GM12875 (cell line): ENCODE results near the gene SLC13A5.
"Not testable (repeated sequence)": the region's sequence is repeated elsewhere in the genome, so short reads cannot be mapped to it uniquely, and the experiment has no call there.

Source experiments
- H3K4me3 ChIP-seq: one replicate; pipeline ENCODE4 v1.5.1; 2011; ENCODE audit warnings: low read depth, low read length, control low read depth
- CTCF ChIP-seq: IDR thresholded peaks from 2 replicates; pipeline ENCODE4 v1.5.1; 2011; ENCODE audit warnings: low read depth, mild to moderate bottlenecking, control low read depth, inconsistent platforms, low read length, moderate library complexity, borderline replicate concordance; ENCODE audit not compliant: insufficient read depth

SLC13A5 gene

DNA sequence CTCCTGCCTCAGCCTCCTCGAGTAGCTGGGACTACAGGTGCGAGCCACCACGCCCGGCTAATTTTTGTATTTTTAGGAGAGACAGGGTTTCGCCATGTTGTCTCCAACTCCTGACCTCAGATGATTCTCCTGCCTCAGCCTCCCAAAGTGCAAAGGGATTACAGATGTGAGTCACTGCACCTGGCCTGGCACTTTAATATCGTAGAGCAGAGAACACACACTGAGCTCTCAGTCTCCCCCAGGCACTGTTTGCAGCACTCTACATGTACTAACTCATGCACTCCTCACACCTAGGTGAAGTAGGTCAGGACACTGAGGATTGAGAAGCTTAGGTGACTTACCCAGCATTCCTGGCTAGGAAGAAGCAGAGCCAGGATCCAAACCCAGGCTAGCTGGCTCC lies 46.6 kb downstream of the SLC13A5 start:
- no peak overlapping the region for H3K4me3 ChIP-seq
- TF ChIP-seq CTCF, result no peak

DNA sequence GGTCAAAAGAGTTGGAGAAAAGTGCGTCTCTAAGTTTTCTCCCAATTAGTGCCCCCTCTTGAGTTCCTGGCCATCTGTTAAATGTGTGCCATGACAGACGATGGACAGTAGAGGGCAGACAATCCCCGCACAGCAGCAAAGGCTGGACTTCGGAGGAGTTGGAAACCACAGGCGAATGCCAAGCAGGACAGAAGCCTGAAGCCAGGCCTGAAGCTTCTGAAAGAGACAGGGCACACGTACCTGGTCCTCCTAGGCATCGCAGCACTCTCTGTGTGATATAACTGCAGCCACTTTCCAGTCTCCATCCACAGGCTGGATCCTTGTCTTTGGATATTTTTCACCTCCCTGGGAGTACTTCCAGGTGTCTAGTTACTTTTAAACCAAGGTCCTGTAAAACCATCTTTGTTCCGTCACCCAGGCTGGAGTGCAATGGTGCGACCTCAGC lies 47.1 kb downstream of the SLC13A5 start:
- H3K4me3 ChIP-seq, result no peak overlapping the region
- TF ChIP-seq CTCF, result peak; percentile 84

GRCh38 chr17:6663200-6663599 lies 50.0 kb downstream of the SLC13A5 start:
- H3K4me3 ChIP-seq, result not testable (repeated sequence)

DNA sequence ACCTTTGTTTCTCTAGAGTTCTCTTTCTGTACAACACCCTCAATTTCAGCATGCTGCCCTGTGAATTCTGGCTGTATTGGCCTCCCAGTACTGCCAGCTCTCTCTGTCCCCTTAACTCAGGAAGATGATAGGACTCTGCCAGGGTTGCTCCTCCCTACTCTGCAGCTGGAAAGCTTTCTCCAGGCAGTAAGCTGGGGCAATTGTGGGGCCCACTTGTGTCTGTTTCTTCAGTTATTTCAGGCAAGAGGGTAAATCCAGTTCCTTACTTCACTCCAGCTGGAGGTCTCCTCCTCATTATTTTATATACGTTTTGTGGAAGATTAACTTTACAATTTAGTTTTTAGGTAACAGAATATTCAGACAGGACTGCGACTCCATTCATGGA lies 51.7 kb downstream of the SLC13A5 start:
- no peak overlapping the region for H3K4me3 ChIP-seq
- TF ChIP-seq CTCF, result no peak

DNA sequence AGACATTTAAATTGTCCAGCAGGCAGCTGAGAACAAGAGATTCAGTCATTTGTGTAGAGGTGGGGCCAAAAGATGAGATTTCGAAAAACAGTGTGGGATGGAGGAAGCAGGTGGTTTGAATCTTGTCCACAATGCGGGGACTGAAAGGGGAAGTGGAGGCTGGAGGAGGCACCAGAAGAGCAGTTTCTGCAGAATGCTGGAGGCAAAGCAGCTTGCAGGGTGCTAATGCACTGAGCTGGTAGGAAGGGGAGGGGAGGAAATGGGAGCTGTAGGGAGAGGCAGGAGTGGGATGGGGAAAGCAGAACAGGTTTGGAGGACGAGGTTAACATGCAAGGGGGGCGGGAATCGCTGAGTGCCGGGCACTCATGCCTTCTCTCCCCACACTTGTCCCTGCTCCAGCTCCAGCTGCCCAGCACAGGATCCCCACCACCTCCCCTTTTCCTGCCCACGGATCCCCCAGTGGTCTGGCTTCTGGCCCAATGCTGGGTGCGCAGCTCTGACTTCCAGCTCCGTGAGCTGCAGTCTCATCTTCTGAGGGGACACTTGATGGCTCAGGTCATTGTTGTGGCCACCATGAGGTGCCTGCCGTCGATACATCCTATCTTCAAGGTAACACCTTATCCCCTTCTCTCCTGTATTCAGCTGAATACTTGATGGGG lies 52.2 kb downstream of the SLC13A5 start:
- TF ChIP-seq CTCF, result no peak
- peak overlapping the region; percentile 41 for H3K4me3 ChIP-seq

GRCh38 chr17:6660101-6660500 lies 53.1 kb downstream of the SLC13A5 start:
- H3K4me3 ChIP-seq, result no peak overlapping the region
- TF ChIP-seq CTCF, result no peak

GRCh38 chr17:6658411-6658810 lies 54.8 kb downstream of the SLC13A5 start:
- H3K4me3 ChIP-seq, result not testable (repeated sequence)

- H3K4me3 ChIP-seq, result peak overlapping the region; percentile 63
- no peak for TF ChIP-seq CTCF
Observed at GRCh38 chr17:6657633-6658287, 55.4 kb downstream of the SLC13A5 start.
